ENCODE measurements around the gene PPIE. TPM values are rescaled to one million over a fixed set of nuclear protein-coding genes. Genes with fewer than 3 reads are reported as not detected.
"Not testable (repeated sequence)": the region's sequence is repeated elsewhere in the genome, so short reads cannot be mapped to it uniquely, and the experiment has no call there.

PPIE gene
- polyA plus RNA-seq, 6 donors from 2014 or later: 52.8 to 118 (median 82.0) TPM

DNA sequence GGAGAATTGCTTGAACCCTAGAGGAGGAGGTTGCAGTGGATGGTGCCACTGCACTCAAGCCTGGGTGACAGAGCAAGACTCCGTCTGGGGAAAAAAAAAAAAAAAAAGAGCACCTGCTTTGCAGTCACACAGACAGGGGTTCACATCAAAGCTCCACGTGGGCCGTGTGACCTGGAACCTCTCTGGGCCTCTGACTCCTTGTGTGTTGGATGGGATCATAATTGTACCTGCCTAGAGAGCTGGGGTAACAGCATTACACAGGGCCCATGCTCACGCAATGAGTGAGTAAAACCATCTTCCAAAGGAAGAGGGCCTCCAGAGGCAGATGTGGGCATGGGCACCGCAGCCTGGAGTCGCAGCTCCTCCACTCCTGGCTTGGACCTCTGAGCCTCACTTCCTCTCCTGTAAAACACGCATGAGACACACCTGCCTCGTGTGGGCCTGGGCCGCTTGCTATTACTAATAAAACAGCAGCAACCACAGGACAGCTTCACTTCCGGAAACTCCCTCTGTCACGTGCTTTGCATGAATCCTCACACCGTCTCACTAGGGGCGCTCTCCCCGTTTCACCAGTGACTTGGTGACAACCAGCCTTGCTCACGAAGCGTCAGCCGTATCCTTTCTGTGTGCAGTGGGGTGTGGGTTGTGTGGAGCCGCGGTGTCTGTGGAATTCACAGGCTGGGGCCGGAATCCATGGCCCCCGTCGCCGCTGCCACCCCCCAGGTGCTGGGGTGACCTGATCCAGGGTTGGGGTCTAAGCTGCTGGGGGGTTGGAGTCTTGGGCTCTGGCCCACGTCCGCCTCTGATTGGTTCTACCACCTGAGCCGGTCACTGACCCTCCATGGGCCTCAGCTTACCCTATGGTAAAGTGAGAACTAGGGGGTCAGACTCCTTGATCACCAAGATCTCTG, 60.4 kb downstream of the PPIE start:
- peaks cover 0 to 11% (median 10%) of the 10 kb centered on the region in 3 donors for H3K4me1 Mint-ChIP-seq
- peak overlapping the region; percentile 58 to 97 (median 86) for H3K27ac Mint-ChIP-seq
- peak overlapping the region; percentile 63 to 87 (median 72) for H3K4me3 Mint-ChIP-seq
- DNase-seq: peak; percentile 85
- peak; percentile 93 to 96 for ATAC-seq (ENCODE audit: low read depth in 2 of 2)
- not testable (repeated sequence) for H3K36me3 Mint-ChIP-seq, H3K27me3 Mint-ChIP-seq, H3K9me3 Mint-ChIP-seq

DNA sequence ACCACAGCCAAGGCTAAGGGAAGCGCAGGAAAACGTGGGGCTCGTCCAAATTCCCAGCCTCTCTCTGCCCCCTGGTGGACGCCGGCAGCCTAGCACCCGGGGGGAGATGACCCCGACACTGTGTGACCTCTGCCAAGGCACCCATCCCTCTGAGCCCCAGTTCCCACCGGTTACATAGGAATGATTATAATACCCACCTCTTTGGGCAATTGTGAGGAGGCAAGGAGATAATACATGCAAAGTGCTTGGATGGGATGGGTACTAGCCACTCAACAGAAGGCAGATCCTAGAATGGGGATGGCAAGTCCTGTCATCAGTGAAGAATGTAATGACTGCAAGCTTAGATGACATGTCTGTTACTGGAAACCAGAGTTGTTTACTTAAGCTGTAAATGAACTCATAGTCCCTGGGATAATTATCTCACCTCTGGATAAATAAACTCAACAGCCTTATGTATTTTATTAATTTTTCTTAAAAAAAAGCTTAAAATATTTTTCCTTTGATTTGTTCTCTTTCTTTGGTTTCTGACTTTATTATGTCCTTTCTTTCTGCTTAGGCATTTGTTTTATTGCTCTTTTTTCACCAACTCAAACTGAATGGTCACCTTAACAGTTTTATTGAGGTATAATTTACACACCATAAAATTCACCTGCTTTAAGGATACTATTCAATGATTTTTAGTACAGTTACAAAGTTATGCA, 61.2 kb downstream of the PPIE start:
- DNase-seq (peak; percentile 57), ATAC-seq (ENCODE audit: low read depth in 2 of 2) (peak; percentile 44 to 47)
- peaks cover 2 to 3% of the 10 kb centered on the region in 2 donors for H3K36me3 Mint-ChIP-seq
- peaks cover 0 to 11% (median 10%) of the 10 kb centered on the region in 3 donors for H3K4me1 Mint-ChIP-seq
- peaks cover 2 to 3% (median 2%) of the 10 kb centered on the region in 7 donors for H3K9me3 Mint-ChIP-seq
- H3K27ac Mint-ChIP-seq: peak overlapping the region in 3 of 6 donors; percentile 66 to 97 (median 93)
- peak overlapping the region; percentile 63 to 87 (median 72) for H3K4me3 Mint-ChIP-seq
- peaks cover 0 to 5% (median 0%) of the 10 kb centered on the region in 3 donors for H3K27me3 Mint-ChIP-seq

DNA sequence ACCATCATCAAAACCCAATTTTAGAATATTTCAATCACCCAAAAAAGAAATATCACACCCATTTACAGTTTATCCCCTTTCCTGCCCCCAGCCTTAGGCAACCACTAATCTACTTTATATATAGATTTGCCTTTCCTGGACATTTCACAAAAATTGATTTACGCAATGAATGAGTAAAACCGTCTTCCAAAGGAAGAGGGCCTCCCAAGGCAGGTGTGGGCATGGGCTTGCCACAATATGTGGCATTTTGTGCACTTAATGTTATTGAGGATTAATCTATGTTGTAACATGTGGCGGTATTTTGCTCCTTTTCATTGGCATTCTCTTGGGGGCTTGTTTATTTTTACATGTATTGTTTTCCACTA, 61.8 kb downstream of the PPIE start:
- ATAC-seq (ENCODE audit: low read depth in 2 of 2) (no peak), DNase-seq (no peak)
- H3K4me3 Mint-ChIP-seq: no peak overlapping the region
- peaks cover 2 to 9% (median 6%) of the 10 kb centered on the region in 7 donors for H3K9me3 Mint-ChIP-seq
- H3K27ac Mint-ChIP-seq: peak overlapping the region in 2 of 6 donors; percentile 15 to 49
- peaks cover 0 to 4% (median 0%) of the 10 kb centered on the region in 3 donors for H3K27me3 Mint-ChIP-seq
- H3K4me1 Mint-ChIP-seq: peaks cover 0 to 11% (median 10%) of the 10 kb centered on the region in 3 donors
- peaks cover 7% of the 10 kb centered on the region in 2 donors for H3K36me3 Mint-ChIP-seq

DNA sequence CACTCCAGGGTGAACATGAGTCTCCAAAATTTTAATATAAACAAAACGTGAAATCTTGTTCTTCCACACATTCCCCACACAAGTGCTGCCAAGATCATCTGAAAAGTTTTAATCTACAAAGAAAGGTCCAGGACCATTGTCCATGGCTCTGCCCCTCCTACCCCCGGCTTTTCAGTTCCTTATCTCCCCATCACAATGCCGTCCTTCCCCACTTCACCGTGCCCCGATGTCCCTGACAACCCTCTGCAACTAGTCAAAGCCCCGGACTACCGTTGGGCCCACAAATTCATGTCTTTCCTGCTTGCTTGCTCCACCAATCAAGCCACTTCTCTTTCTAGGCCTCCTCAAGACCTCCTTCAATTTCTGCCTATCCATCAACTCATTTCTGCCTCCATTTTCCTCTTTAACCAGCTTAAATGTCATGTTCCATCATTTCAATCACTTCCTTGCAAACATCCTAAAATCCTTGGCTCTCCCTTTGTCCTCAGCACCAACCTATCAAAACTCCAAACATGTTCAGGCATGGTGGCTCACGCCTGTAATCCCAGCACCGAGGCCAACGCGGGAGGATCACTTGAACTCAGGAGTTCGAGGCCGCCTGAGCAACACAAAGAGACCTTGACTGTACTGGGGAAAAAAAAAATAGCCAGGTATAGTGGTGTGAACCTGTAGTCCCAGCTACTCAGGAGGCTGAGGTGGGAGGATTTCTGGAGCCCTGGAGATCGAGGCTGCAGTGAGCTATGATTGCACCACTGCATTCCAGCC, 64.0 kb downstream of the PPIE start:
- Mint-ChIP-seq H3K4me3 (peak overlapping the region in 2 of 8 donors; percentile 29 to 40), H3K36me3 (peaks cover 9 to 12% of the 10 kb centered on the region in 2 donors)

DNA sequence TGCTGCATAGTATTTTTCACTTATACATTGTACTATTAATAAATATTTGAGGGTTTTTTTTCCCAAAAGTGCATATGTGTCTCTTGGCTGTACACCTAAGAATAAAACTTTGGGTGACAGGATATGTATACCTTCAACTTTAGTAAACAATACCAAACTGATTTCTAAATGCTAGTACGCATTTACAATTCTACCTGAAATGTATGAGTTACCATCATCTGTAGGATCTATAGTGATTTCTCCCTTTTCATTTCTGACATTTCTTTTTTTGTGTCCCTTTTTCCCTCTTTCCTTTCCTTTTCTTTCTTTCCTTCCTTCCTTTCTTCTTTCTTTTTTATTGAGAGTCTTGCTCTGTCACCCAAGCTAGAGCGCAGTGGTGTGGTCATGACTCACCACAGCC, 66.7 kb downstream of the PPIE start:
- H3K27me3 Mint-ChIP-seq: no peaks in the 10 kb centered on the region
- H3K9me3 Mint-ChIP-seq: peaks cover 4 to 14% (median 11%) of the 10 kb centered on the region in 7 donors
- DNase-seq (no peak), ATAC-seq (ENCODE audit: low read depth in 2 of 2) (no peak)
- H3K4me3 Mint-ChIP-seq: no peak overlapping the region
- H3K27ac Mint-ChIP-seq: no peak overlapping the region
- H3K36me3 Mint-ChIP-seq: peaks cover 9 to 12% of the 10 kb centered on the region in 2 donors
- H3K4me1 Mint-ChIP-seq: no peaks in the 10 kb centered on the region

More for the DNA sequence above, 64.0 kb downstream of the PPIE start:
- ATAC-seq (ENCODE audit: low read depth in 2 of 2) (no peak), DNase-seq (no peak)
- Mint-ChIP-seq H3K27me3 (peaks cover 0 to 4% (median 0%) of the 10 kb centered on the region in 3 donors), H3K4me1 (peaks cover 0 to 11% (median 10%) of the 10 kb centered on the region in 3 donors), H3K27ac (peak overlapping the region in 1 of 6 donors; percentile 51), H3K9me3 (peaks cover 4 to 14% (median 11%) of the 10 kb centered on the region in 7 donors)

DNA sequence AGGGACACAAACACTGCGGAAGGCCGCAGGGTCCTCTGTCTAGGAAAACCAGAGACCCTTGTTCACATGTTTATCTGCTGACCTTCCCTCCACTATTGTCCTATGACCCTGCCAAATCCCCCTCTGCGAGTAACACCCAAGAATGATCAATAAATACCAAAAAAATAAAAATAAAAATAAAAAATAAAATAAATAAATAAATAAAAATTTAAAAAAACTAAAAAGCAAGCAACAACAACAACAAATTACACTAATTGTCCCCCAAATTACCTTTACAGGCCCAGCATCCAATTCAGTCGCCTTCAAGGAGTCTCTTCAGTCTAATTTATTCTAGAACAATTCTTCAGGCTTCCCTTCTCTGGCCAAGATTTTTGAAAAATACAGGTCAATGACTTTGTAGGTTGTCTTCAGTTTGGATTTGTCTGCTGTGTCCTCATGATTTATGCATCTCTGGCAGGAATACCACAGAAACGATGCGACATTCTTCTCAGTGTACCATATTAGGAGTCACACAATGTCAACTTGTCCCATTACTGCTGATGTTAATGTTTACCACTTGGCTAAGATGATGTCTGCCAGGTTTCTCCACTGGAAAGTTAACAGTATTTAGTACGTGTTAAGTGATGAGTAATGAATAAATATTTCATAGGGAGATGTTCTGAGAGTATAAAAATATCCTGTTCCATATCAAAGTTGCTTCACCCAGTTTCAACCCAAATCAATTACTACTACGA, 70.3 kb downstream of the PPIE start:
- DNase-seq (no peak), ATAC-seq (ENCODE audit: low read depth in 2 of 2) (no peak)
- H3K27ac Mint-ChIP-seq: no peak overlapping the region
- H3K9me3 Mint-ChIP-seq: peaks cover 4 to 14% (median 11%) of the 10 kb centered on the region in 7 donors
- no peaks in the 10 kb centered on the region for H3K4me1 Mint-ChIP-seq
- peaks cover 0 to 6% (median 0%) of the 10 kb centered on the region in 3 donors for H3K27me3 Mint-ChIP-seq
- H3K4me3 Mint-ChIP-seq: no peak overlapping the region
- H3K36me3 Mint-ChIP-seq: peaks cover 9 to 12% of the 10 kb centered on the region in 2 donors

DNA sequence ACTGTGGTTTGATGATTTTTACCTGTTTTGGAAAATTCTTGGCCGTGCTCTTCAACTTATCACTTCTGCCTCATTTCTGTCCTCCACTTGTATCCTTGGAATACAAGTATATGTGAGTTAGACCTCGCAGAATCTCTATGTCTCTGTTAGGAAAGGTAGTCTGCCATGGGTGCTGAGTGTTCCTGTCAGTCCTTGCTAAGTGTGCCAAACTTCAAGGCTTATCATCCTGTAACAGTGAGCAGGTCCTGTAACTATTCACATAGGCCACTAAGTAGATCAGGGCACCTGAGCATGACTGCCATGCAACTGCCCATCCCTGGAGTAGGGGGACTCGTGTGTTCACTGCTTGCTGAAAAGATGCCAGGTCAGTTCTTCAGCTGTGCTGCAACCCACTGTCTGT, 74.2 kb downstream of the PPIE start:
- Mint-ChIP-seq H3K4me3 (no peak overlapping the region), H3K4me1 (peaks cover 10 to 16% (median 11%) of the 10 kb centered on the region in 3 donors), H3K9me3 (no peaks in the 10 kb centered on the region), H3K36me3 (no peaks in the 10 kb centered on the region), H3K27me3 (peaks cover 0 to 6% (median 0%) of the 10 kb centered on the region in 3 donors), H3K27ac (no peak overlapping the region)
- DNase-seq (no peak), ATAC-seq (ENCODE audit: low read depth in 2 of 2) (no peak)

Other genes starting within 250 kb of the PPIE start
- 1 to 10 TPM in 1 of 6 donors, under 1 TPM in 1, not detected in 4; 0.95 to 1.3 TPM for gene BMP8A, start 247.2 kb upstream of the PPIE start, polyA plus RNA-seq (ENCODE audit: low read depth in 6 of 6)
- 10 to 100 TPM in 5 of 6 donors, 1 to 10 TPM in 1; 8.0 to 32.3 (median 15.9) TPM for gene PABPC4, start 162.1 kb upstream of the PPIE start, polyA plus RNA-seq (ENCODE audit: low read depth in 6 of 6)
- gene HEYL, start 99.2 kb upstream of the PPIE start, polyA plus RNA-seq (ENCODE audit: low read depth in 6 of 6): not detected
- not detected for gene NT5C1A, start 66.8 kb upstream of the PPIE start, polyA plus RNA-seq (ENCODE audit: low read depth in 6 of 6)
- gene HPCAL4, start 47.4 kb upstream of the PPIE start, polyA plus RNA-seq (ENCODE audit: low read depth in 6 of 6): not detected
- 1 to 10 TPM in 1 of 6 donors, under 1 TPM in 2, not detected in 3; 0.47 to 2.3 (median 0.92) TPM for gene OXCT2, start 32.5 kb downstream of the PPIE start, polyA plus RNA-seq (ENCODE audit: low read depth in 6 of 6)
- gene BMP8B, start 50.0 kb downstream of the PPIE start, polyA plus RNA-seq (ENCODE audit: low read depth in 6 of 6): under 1 TPM in 4 of 6 donors, not detected in 2; 0.09 to 0.84 (median 0.31) TPM
- gene TRIT1, start 144.6 kb downstream of the PPIE start, polyA plus RNA-seq (ENCODE audit: low read depth in 6 of 6): 10 to 100 TPM in 1 of 6 donors, 1 to 10 TPM in 5; 4.4 to 10.2 (median 6.9) TPM
- under 1 TPM in 2 of 6 donors, not detected in 4; 0.12 to 0.36 TPM for gene MYCL, start 163.0 kb downstream of the PPIE start, polyA plus RNA-seq (ENCODE audit: low read depth in 6 of 6)
- gene MFSD2A, start 216.3 kb downstream of the PPIE start, polyA plus RNA-seq (ENCODE audit: low read depth in 6 of 6): under 1 TPM in 5 of 6 donors, not detected in 1; 0.43 to 0.79 (median 0.65) TPM

Measured in naive B cell (primary cell).